Progenitor cell of endocrine pancreas (in vitro differentiated cells): Measurements from ENCODE around the gene CNKSR3. TPM values are rescaled to one million over a fixed set of nuclear protein-coding genes. Genes with fewer than 3 reads are reported as not detected.

Experiments
- DNase-seq: peaks from one replicate; pipeline ENCODE4 v3.0.0; 2021; ENCODE audit warnings: low spot score; ENCODE audit not compliant: unreplicated experiment
- H3K27ac Mint-ChIP-seq: 2 replicates; pipeline ENCODE4 v1.8.0; 2021; ENCODE audit warnings: mild to moderate bottlenecking, moderate library complexity, mixed read lengths
- H3K27me3 Mint-ChIP-seq: 2 replicates; pipeline ENCODE4 v1.8.0; 2021; ENCODE audit warnings: mixed read lengths
- H3K36me3 Mint-ChIP-seq: 2 replicates; pipeline ENCODE4 v1.8.0; 2022; ENCODE audit warnings: mixed read lengths; ENCODE audit not compliant: insufficient read depth
- H3K4me1 Mint-ChIP-seq: 2 replicates; pipeline ENCODE4 v1.8.0; 2021; ENCODE audit warnings: low read depth, mixed read lengths
- H3K4me3 Mint-ChIP-seq: 2 replicates; pipeline ENCODE4 v1.8.0; 2021; ENCODE audit warnings: low read depth, mild to moderate bottlenecking, moderate library complexity, mixed read lengths
- H3K9me3 Mint-ChIP-seq: 2 replicates; pipeline ENCODE4 v1.8.0; 2021; ENCODE audit warnings: low read depth, mixed read lengths
- CTCF ChIP-seq: fragments of 200-600 bp; sonication (generic); IDR thresholded peaks from one replicate; pipeline ENCODE4 v1.5.0; 2021; ENCODE audit warnings: antibody characterized with exemption, mild to moderate bottlenecking; ENCODE audit not compliant: unreplicated experiment
- total RNA-seq: library from RNA; stranded (reverse); gene quantifications from 2 replicates; pipeline ENCODE4 v1.2.1, GENCODE V29; 2021

CNKSR3 gene
- total RNA-seq, 1 donor from 2014 or later, result 20.3 TPM

- Mint-ChIP-seq H3K36me3 (peaks cover 3% of the 10 kb centered on the region), H3K9me3 (no peaks in the 10 kb centered on the region), H3K4me1 (peaks cover 33% of the 10 kb centered on the region), H3K27ac (peak overlapping the region; percentile 43), H3K4me3 (peak overlapping the region; percentile 43), H3K27me3 (peaks cover 10% of the 10 kb centered on the region)
- no peak for DNase-seq
- no peak for TF ChIP-seq CTCF
Observed at GRCh38 chr6:154512201-154512600, 1.7 kb upstream of the CNKSR3 start.

- Mint-ChIP-seq H3K36me3 (peaks cover 3% of the 10 kb centered on the region), H3K27ac (peak overlapping the region; percentile 43), H3K9me3 (no peaks in the 10 kb centered on the region), H3K4me3 (peak overlapping the region; percentile 43), H3K27me3 (peaks cover 10% of the 10 kb centered on the region), H3K4me1 (peaks cover 35% of the 10 kb centered on the region)
- no peak for DNase-seq
- TF ChIP-seq CTCF, result no peak
Observed at GRCh38 chr6:154511791-154512190, 1.3 kb upstream of the CNKSR3 start.

GRCh38 chr6:154509421-154510143, 903 bp downstream of the CNKSR3 start:
- Mint-ChIP-seq H3K27ac (peak overlapping the region; percentile 98), H3K4me3 (peak overlapping the region; percentile 91), H3K4me1 (peaks cover 35% of the 10 kb centered on the region), H3K27me3 (peaks cover 5% of the 10 kb centered on the region), H3K36me3 (peaks cover 7% of the 10 kb centered on the region), H3K9me3 (no peaks in the 10 kb centered on the region)
- peak; percentile 41 for DNase-seq
- TF ChIP-seq CTCF, result no peak

GRCh38 chr6:154508573-154509375, 1.7 kb downstream of the CNKSR3 start:
- Mint-ChIP-seq H3K4me1 (peaks cover 35% of the 10 kb centered on the region), H3K36me3 (peaks cover 7% of the 10 kb centered on the region), H3K4me3 (peak overlapping the region; percentile 91), H3K9me3 (no peaks in the 10 kb centered on the region), H3K27ac (peak overlapping the region; percentile 98), H3K27me3 (peaks cover 5% of the 10 kb centered on the region)
- TF ChIP-seq CTCF, result no peak
- no peak for DNase-seq

- TF ChIP-seq CTCF, result no peak
- H3K4me1 Mint-ChIP-seq, result peaks cover 30% of the 10 kb centered on the region
- peaks cover 11% of the 10 kb centered on the region for H3K36me3 Mint-ChIP-seq
- H3K27me3 Mint-ChIP-seq, result peaks cover 2% of the 10 kb centered on the region
- DNase-seq, result no peak
- H3K27ac Mint-ChIP-seq, result no peak overlapping the region
- H3K4me3 Mint-ChIP-seq, result peak overlapping the region; percentile 55
- no peaks in the 10 kb centered on the region for H3K9me3 Mint-ChIP-seq
Observed at GRCh38 chr6:154506991-154507898, 3.2 kb downstream of the CNKSR3 start.
